ENCODE measurements around the gene CABP5. TPM values are rescaled to one million over a fixed set of nuclear protein-coding genes. Genes with fewer than 3 reads are reported as not detected.

CABP5 gene
- total RNA-seq, 3 donors from 2014 or later: not detected

- Mint-ChIP-seq H3K9me3 (no peaks in the 10 kb centered on the region), H3K4me3 (no peak overlapping the region), H3K4me1 (ENCODE audit: low read depth) (no peaks in the 10 kb centered on the region), H3K27me3 (ENCODE audit: low read depth) (peaks cover 8% of the 10 kb centered on the region), H3K36me3 (ENCODE audit: insufficient read depth) (no peaks in the 10 kb centered on the region)
- ATAC-seq: no peak
- DNase-seq: no peak
Observed at GRCh38 chr19:48053856-48054255, 10.0 kb upstream of the CABP5 start.

GRCh38 chr19:48053076-48053475 is 9.2 kb upstream of the CABP5 start:
- H3K9me3 Mint-ChIP-seq: no peaks in the 10 kb centered on the region
- no peak overlapping the region for H3K4me3 Mint-ChIP-seq
- DNase-seq (no peak), ATAC-seq (no peak)
- no peaks in the 10 kb centered on the region for H3K36me3 Mint-ChIP-seq (ENCODE audit: insufficient read depth)
- H3K27me3 Mint-ChIP-seq (ENCODE audit: low read depth): peaks cover 10% of the 10 kb centered on the region
- H3K4me1 Mint-ChIP-seq (ENCODE audit: low read depth): no peaks in the 10 kb centered on the region

DNA sequence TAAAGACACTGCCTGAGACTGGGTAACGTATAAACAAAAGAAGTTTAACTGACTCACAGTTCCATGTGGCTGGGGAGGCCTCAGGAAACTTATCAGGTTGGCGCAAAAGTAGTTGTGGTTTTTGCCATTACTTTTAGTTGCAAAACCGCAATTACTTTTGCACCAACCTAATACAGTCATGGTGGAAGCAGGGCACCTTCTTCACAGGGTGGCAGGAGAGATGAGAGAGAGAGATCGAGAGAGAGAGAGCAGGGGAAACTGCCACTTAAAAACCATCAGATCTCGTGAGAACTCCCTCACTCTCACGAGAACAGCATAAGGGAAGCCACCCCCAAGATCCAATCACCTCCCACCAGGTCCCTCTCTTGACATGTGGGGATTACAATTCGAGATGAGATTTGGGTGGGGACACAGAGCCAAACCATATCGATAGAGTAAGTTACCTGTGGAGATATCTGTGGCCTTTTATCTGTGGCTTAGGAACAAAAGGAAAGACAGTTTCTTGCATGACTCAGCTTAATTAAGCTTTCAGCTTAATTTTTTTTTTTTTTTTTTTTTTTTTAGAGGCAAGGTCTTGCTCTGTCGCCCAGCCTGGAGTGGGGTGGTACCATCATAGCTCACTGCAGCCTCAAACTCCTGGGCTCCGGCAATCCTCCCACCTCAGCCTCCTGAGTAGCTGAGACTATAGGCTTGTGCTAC is 7.6 kb upstream of the CABP5 start:
- Mint-ChIP-seq H3K27me3 (ENCODE audit: low read depth) (peaks cover 10% of the 10 kb centered on the region), H3K36me3 (ENCODE audit: insufficient read depth) (no peaks in the 10 kb centered on the region), H3K4me1 (ENCODE audit: low read depth) (no peaks in the 10 kb centered on the region), H3K9me3 (no peaks in the 10 kb centered on the region), H3K4me3 (no peak overlapping the region)
- DNase-seq (no peak), ATAC-seq (no peak)

DNA sequence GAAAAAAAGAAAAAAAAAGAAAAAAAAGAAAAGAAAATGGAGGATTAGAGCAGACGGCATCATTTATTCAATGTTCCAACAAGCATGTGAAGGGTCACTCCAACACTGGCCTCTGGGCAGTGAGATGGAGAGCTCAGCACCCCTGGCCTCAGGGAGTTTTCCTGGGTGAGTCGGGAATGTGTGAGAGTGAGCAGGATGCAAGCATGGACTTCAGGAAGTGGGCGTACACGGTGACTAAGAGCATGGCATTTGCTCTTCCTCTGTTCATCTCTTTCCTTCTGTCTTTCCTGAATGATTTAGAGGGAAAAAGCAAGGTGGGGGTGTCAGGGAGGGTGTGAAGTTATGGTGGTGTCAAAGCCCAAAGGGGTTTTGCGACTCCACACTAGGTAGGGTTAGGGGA is 682 bp upstream of the CABP5 start:
- Mint-ChIP-seq H3K4me3 (no peak overlapping the region), H3K36me3 (ENCODE audit: insufficient read depth) (no peaks in the 10 kb centered on the region), H3K4me1 (ENCODE audit: low read depth) (no peaks in the 10 kb centered on the region), H3K27me3 (ENCODE audit: low read depth) (peaks cover 40% of the 10 kb centered on the region), H3K9me3 (no peaks in the 10 kb centered on the region)
- ATAC-seq (no peak), DNase-seq (no peak)

- Mint-ChIP-seq H3K4me3 (no peak overlapping the region), H3K4me1 (ENCODE audit: low read depth) (no peaks in the 10 kb centered on the region), H3K9me3 (peaks cover under 1% of the 10 kb centered on the region), H3K27me3 (ENCODE audit: low read depth) (peaks cover 43% of the 10 kb centered on the region), H3K36me3 (ENCODE audit: insufficient read depth) (no peaks in the 10 kb centered on the region)
- DNase-seq (no peak), ATAC-seq (no peak)
Observed at GRCh38 chr19:48041877-48042580, 1.9 kb downstream of the CABP5 start.

- DNase-seq (no peak), ATAC-seq (no peak)
- Mint-ChIP-seq H3K27me3 (ENCODE audit: low read depth) (peaks cover 42% of the 10 kb centered on the region), H3K4me1 (ENCODE audit: low read depth) (no peaks in the 10 kb centered on the region), H3K4me3 (no peak overlapping the region), H3K9me3 (peaks cover 16% of the 10 kb centered on the region), H3K36me3 (ENCODE audit: insufficient read depth) (no peaks in the 10 kb centered on the region)
Observed at GRCh38 chr19:48036765-48037164, 7.1 kb downstream of the CABP5 start.

DNA sequence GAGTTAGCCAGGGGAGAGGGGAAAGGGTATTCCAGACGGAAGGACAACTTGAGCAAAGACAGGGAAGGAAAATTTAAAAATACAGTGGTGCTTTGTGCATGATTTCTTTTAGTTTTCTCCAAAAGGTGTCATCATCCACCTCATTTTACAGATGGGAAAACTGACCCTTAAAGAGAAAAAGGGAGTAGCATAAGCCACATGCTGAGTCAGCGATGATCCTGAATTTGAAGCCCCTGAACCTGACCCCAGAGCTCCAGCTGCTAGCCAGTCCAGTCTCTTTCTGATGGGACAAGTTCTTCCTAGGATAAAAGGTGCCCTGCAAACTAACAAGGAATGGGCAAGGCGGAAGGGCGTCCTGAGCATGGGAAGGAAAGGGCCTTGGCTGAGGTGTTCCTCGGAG is 10.3 kb downstream of the CABP5 start:
- DNase-seq (no peak), ATAC-seq (no peak)
- no peaks in the 10 kb centered on the region for H3K4me1 Mint-ChIP-seq (ENCODE audit: low read depth)
- H3K36me3 Mint-ChIP-seq (ENCODE audit: insufficient read depth): no peaks in the 10 kb centered on the region
- H3K27me3 Mint-ChIP-seq (ENCODE audit: low read depth): peaks cover 27% of the 10 kb centered on the region
- no peak overlapping the region for H3K4me3 Mint-ChIP-seq
- peaks cover 16% of the 10 kb centered on the region for H3K9me3 Mint-ChIP-seq

- Mint-ChIP-seq H3K36me3 (ENCODE audit: insufficient read depth) (no peaks in the 10 kb centered on the region), H3K4me3 (no peak overlapping the region), H3K4me1 (ENCODE audit: low read depth) (no peaks in the 10 kb centered on the region), H3K9me3 (peaks cover 3% of the 10 kb centered on the region), H3K27me3 (ENCODE audit: low read depth) (peaks cover 44% of the 10 kb centered on the region)
- DNase-seq: no peak
- no peak for ATAC-seq
Observed at GRCh38 chr19:48030073-48030472, 13.8 kb downstream of the CABP5 start.

DNA sequence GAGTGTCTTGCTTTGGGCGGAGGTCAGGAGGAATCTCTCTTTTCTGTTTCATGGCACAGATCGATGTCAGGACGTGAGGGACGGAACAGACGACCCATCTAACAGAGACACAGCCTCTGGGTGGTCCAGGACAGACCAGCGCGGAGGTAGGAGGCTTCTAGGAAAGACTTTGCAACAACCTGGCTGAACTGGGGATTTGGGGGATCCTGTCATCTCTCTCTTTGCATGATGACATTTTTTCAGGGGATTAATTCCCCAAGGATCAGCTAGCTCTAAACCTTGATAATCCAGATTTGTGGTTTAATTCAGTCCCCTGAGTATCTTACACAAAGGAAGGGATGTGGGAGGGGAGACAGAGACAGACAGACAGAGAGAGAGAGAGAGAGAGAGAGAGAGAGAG is 14.4 kb downstream of the CABP5 start:
- no peak for DNase-seq
- Mint-ChIP-seq H3K9me3 (peaks cover 3% of the 10 kb centered on the region), H3K4me3 (no peak overlapping the region), H3K36me3 (ENCODE audit: insufficient read depth) (no peaks in the 10 kb centered on the region), H3K4me1 (ENCODE audit: low read depth) (no peaks in the 10 kb centered on the region), H3K27me3 (ENCODE audit: low read depth) (peaks cover 43% of the 10 kb centered on the region)
- no peak for ATAC-seq

DNA sequence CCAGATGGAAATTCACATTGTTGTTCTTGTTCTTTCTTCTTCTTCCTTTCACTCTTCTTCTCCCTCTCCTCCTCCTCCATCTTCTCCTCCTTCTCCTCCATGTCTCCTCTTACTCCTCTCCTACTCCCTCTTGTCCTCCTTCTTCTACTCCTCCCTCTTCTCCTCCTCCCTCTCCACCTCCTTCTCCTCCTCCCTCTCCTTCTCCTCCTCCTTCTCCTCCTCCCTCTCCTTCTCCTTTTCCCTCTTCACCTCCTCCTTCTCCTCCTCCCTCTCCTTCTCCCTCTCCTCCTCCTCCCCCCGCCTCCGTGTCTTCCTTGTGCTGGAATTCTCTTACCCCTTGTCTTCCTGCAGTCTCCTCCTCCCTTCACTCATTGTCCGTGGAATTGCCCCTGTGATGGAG is 18.4 kb downstream of the CABP5 start:
- Mint-ChIP-seq H3K27me3 (ENCODE audit: low read depth) (peaks cover 42% of the 10 kb centered on the region), H3K4me1 (ENCODE audit: low read depth) (no peaks in the 10 kb centered on the region), H3K9me3 (peaks cover 3% of the 10 kb centered on the region), H3K4me3 (no peak overlapping the region), H3K36me3 (ENCODE audit: insufficient read depth) (no peaks in the 10 kb centered on the region)
- DNase-seq (no peak), ATAC-seq (no peak)

DNA sequence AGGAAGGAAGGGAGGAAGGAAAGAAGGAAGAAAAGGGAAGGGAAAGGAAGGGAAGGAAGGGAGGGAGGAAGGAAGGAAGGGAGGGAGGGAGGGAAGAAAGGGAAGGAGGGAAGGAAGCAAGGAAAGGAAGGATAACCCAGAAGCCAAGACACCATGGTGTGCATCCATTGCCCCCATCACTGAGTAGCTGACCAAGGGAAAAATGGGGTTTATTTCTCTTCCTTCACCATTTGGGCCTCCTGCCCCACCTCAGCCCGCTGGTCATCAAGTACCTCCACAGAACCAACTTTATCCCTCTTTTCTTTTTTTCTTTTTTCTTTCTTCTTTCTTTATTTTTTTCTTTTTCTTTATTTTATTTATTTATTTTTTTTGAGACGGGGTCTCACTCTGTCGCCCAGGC is 20.4 kb downstream of the CABP5 start:
- Mint-ChIP-seq H3K36me3 (ENCODE audit: insufficient read depth) (no peaks in the 10 kb centered on the region), H3K27me3 (ENCODE audit: low read depth) (peaks cover 48% of the 10 kb centered on the region), H3K4me3 (no peak overlapping the region), H3K4me1 (ENCODE audit: low read depth) (no peaks in the 10 kb centered on the region), H3K9me3 (peaks cover 3% of the 10 kb centered on the region)
- ATAC-seq (no peak), DNase-seq (no peak)

DNA sequence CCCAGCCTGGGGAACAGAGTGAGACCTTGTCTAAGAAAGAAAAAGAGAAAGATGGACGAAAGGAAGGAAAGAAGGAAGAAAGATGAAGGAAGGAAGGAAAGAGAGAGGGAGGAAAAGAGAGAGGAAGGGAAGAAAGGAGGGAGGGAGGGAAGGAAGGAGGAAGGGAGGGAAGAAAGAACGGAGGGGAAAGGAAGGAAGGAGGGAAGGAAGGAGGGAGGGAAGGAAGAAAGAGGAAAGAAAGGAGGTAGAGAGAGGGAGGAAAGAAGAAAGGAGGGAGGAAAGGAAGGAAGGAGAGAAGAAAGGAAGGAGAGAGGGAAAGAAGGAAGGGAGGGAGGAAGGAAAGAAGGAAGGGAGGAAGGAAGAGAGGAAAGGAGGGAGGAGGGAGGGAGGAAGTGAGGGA is 20.9 kb downstream of the CABP5 start:
- DNase-seq (no peak), ATAC-seq (no peak)
- Mint-ChIP-seq H3K27me3 (ENCODE audit: low read depth) (peaks cover 51% of the 10 kb centered on the region), H3K9me3 (peaks cover 3% of the 10 kb centered on the region), H3K36me3 (ENCODE audit: insufficient read depth) (no peaks in the 10 kb centered on the region), H3K4me3 (no peak overlapping the region), H3K4me1 (ENCODE audit: low read depth) (no peaks in the 10 kb centered on the region)

GRCh38 chr19:48020686-48021085 is 23.2 kb downstream of the CABP5 start:
- peaks cover 51% of the 10 kb centered on the region for H3K27me3 Mint-ChIP-seq (ENCODE audit: low read depth)
- H3K9me3 Mint-ChIP-seq: no peaks in the 10 kb centered on the region
- no peak overlapping the region for H3K4me3 Mint-ChIP-seq
- no peaks in the 10 kb centered on the region for H3K4me1 Mint-ChIP-seq (ENCODE audit: low read depth)
- H3K36me3 Mint-ChIP-seq (ENCODE audit: insufficient read depth): no peaks in the 10 kb centered on the region
- DNase-seq: no peak
- no peak for ATAC-seq

- Mint-ChIP-seq H3K27me3 (ENCODE audit: low read depth) (peaks cover 21% of the 10 kb centered on the region), H3K36me3 (ENCODE audit: insufficient read depth) (no peaks in the 10 kb centered on the region)
Observed at GRCh38 chr19:48010932-48011758, 32.7 kb downstream of the CABP5 start.

More at GRCh38 chr19:48010932-48011758, 32.7 kb downstream of the CABP5 start:
- Mint-ChIP-seq H3K4me1 (ENCODE audit: low read depth) (no peaks in the 10 kb centered on the region), H3K4me3 (no peak overlapping the region), H3K9me3 (no peaks in the 10 kb centered on the region)
- ATAC-seq (no peak), DNase-seq (no peak)

All from activated T-cell treated with anti-CD3 and anti-CD28 coated beads, Interleukin-2, amount 50 U/mL, for 4 hours (primary cell).